HG02885 (cell line): ENCODE results near the gene ADK.
"Not testable (repeated sequence)": the region's sequence is repeated elsewhere in the genome, so short reads cannot be mapped to it uniquely, and the experiment has no call there.

ENCODE experiments used
- ATAC-seq: cut with Tn5 transposase; IDR thresholded peaks from one replicate; pipeline ENCODE4 v1.9.1; 2021; ENCODE audit warnings: mild to moderate bottlenecking; ENCODE audit not compliant: unreplicated experiment, poor library complexity

The ADK gene

GRCh38 chr10:74289951-74290350 is 138.9 kb downstream of the ADK start:
- ATAC-seq: no peak

- no peak for ATAC-seq
These were observed 139.7 kb downstream of the ADK start for GRCh38 chr10:74290708-74291107.

- no peak for ATAC-seq
These were observed 141.9 kb downstream of the ADK start for GRCh38 chr10:74292871-74293427.

GRCh38 chr10:74293686-74294371 is 142.8 kb downstream of the ADK start:
- ATAC-seq: no peak

- no peak for ATAC-seq
These were observed 146.5 kb downstream of the ADK start for GRCh38 chr10:74297389-74298080.

- ATAC-seq: not testable (repeated sequence)
These were observed 149.1 kb downstream of the ADK start for GRCh38 chr10:74300074-74300621.

- ATAC-seq: no peak
These were observed 149.6 kb downstream of the ADK start for GRCh38 chr10:74300666-74301065.

- no peak for ATAC-seq
These were observed 154.7 kb downstream of the ADK start for GRCh38 chr10:74305730-74306129.

GRCh38 chr10:74306227-74306982 is 155.4 kb downstream of the ADK start:
- ATAC-seq: no peak

GRCh38 chr10:74307061-74307651 is 156.1 kb downstream of the ADK start:
- ATAC-seq: no peak

- ATAC-seq: no peak
These were observed 159.7 kb downstream of the ADK start for GRCh38 chr10:74310652-74311257.

- no peak for ATAC-seq
These were observed 163.1 kb downstream of the ADK start for GRCh38 chr10:74314166-74314565.

GRCh38 chr10:74320026-74320425 is 169.0 kb downstream of the ADK start:
- no peak for ATAC-seq

GRCh38 chr10:74320717-74321116 is 169.7 kb downstream of the ADK start:
- no peak for ATAC-seq

- ATAC-seq: no peak
These were observed 171.1 kb downstream of the ADK start for GRCh38 chr10:74322141-74322540.

- ATAC-seq: no peak
These were observed 171.5 kb downstream of the ADK start for GRCh38 chr10:74322565-74322964.

GRCh38 chr10:74328388-74328787 is 177.4 kb downstream of the ADK start:
- no peak for ATAC-seq

- no peak for ATAC-seq
These were observed 178.9 kb downstream of the ADK start for GRCh38 chr10:74329873-74330272.

GRCh38 chr10:74330646-74331045 is 179.6 kb downstream of the ADK start:
- no peak for ATAC-seq

GRCh38 chr10:74332398-74332797 is 181.4 kb downstream of the ADK start:
- ATAC-seq: no peak
